Measurements from ENCODE around the gene SORL1.

Gene SORL1

GRCh38 chr11:121451178-121451985 is 732 bp upstream of the SORL1 start:
- DNase-seq: peak; percentile 36

GRCh38 chr11:121452609-121453150 is 566 bp downstream of the SORL1 start, which contains the start of gene SORL1-AS1:
Gene SORL1-AS1 (minus strand): TSS chr11:121452967.
- peak; percentile 82 for DNase-seq

GRCh38 chr11:121453589-121454299 is 1.6 kb downstream of the SORL1 start:
- no peak for DNase-seq

GRCh38 chr11:121455115-121455514 is 3.0 kb downstream of the SORL1 start:
- DNase-seq: no peak

GRCh38 chr11:121456151-121456550 is 4.0 kb downstream of the SORL1 start:
- no peak for DNase-seq

- no peak for DNase-seq
Observed at GRCh38 chr11:121456816-121457431, 4.8 kb downstream of the SORL1 start.

GRCh38 chr11:121458551-121458950 is 6.4 kb downstream of the SORL1 start:
- no peak for DNase-seq

- peak; percentile 57 for DNase-seq
Observed at GRCh38 chr11:121459413-121460017, 7.4 kb downstream of the SORL1 start.

- no peak for DNase-seq
Observed at GRCh38 chr11:121460941-121461514, 8.9 kb downstream of the SORL1 start.

GRCh38 chr11:121461843-121462242 is 9.7 kb downstream of the SORL1 start:
- no peak for DNase-seq

GRCh38 chr11:121463689-121464335 is 11.7 kb downstream of the SORL1 start:
- DNase-seq: no peak

GRCh38 chr11:121464352-121464946 is 12.3 kb downstream of the SORL1 start:
- peak; percentile 72 for DNase-seq

- no peak for DNase-seq
Observed at GRCh38 chr11:121465709-121466062, 13.6 kb downstream of the SORL1 start.

GRCh38 chr11:121466063-121466794 is 14.1 kb downstream of the SORL1 start:
- peak; percentile 50 for DNase-seq

GRCh38 chr11:121467471-121467870 is 15.4 kb downstream of the SORL1 start:
- no peak for DNase-seq

- peak; percentile 81 for DNase-seq
Observed at GRCh38 chr11:121467965-121468364, 15.9 kb downstream of the SORL1 start.

GRCh38 chr11:121469910-121470309 is 17.8 kb downstream of the SORL1 start:
- DNase-seq: no peak

- DNase-seq: no peak
Observed at GRCh38 chr11:121471167-121471566, 19.1 kb downstream of the SORL1 start.

- peak; percentile 40 for DNase-seq
Observed at GRCh38 chr11:121472312-121472711, 20.2 kb downstream of the SORL1 start.

- no peak for DNase-seq
Observed at GRCh38 chr11:121473064-121473777, 21.1 kb downstream of the SORL1 start.
